ENCODE results near the gene CYTH1.
"Not testable (repeated sequence)": the region's sequence is repeated elsewhere in the genome, so short reads cannot be mapped to it uniquely, and the experiment has no call there.

Gene CYTH1

DNA sequence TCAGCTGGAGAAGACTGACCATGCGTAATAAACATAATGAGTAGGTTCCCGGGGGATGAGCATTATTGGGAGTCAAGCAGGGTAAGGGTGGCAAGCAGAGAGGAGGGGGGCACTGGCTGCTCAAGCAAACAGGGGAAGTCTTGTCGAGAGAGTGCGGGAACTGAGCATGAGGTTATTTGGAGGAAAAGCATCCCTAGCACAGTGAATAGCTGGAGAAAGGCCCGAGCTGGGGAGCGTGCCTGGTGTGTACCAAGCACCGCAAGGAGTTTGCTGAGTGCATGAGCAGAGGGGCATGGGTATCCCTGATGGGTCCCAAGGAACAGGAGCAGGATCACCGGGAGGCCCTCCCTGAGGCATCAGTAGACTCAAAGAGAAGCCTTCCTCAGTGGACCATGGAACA lies 17.2 kb downstream of the CYTH1 start:
- Mint-ChIP-seq H3K27me3 (no peaks in the 10 kb centered on the region), H3K27ac (peak overlapping the region; percentile 29 to 87), H3K9me3 (no peaks in the 10 kb centered on the region), H3K4me3 (peak overlapping the region; percentile 51 to 64), H3K4me1 (peaks cover 56% of the 10 kb centered on the region)
- no peak for ATAC-seq
- no peak for DNase-seq

DNA sequence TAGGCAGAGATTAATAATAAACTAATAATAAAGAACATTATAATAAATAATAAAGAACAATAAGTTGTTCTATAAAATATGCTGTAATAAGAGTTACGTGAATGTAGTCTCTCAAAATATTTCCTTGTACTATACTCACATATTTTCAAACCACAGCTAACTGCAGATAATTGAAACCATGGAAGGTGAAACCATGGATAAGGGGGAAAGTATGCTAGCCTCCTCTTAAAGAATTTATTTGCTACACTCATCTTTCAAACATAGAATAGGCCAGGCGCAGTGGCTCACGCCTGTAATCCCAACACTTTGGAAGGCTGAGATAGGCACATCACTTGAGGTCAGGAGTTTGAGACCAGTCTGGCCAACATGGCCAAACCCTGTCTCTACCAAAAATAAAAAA lies 18.5 kb downstream of the CYTH1 start:
- Mint-ChIP-seq H3K27ac (peak overlapping the region in 1 of 2 donors; percentile 28), H3K4me3 (no peak overlapping the region), H3K9me3 (no peaks in the 10 kb centered on the region), H3K4me1 (peaks cover 69% of the 10 kb centered on the region), H3K27me3 (no peaks in the 10 kb centered on the region)
- no peak for ATAC-seq
- no peak for DNase-seq

- H3K4me3 Mint-ChIP-seq: peak overlapping the region in 1 of 2 donors; percentile 58
- H3K4me1 Mint-ChIP-seq: peaks cover 86% of the 10 kb centered on the region
- DNase-seq: no peak
- H3K27ac Mint-ChIP-seq: peak overlapping the region in 1 of 2 donors; percentile 87
- H3K27me3 Mint-ChIP-seq: no peaks in the 10 kb centered on the region
- no peaks in the 10 kb centered on the region for H3K9me3 Mint-ChIP-seq
- no peak for ATAC-seq
These were observed 20.2 kb downstream of the CYTH1 start for GRCh38 chr17:78761789-78762406.

DNA sequence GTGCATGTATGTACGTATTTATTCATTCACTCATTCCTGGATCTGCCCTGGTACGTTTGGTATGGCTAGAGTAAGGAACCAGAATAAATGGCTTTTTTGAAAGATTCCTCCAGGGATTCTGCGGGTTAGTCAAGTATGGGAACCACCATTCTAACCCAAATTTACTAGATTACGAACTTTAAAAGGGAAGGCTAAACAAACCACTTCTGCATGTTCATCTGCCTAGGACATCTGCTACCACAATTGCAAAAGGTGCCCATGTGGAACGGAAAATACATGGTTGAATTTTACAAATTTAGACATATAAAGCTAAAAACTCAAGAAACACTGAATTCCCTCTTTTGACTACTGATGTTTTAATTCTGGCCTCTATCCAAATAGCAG lies 22.1 kb downstream of the CYTH1 start:
- Mint-ChIP-seq H3K9me3 (no peaks in the 10 kb centered on the region), H3K4me1 (peaks cover 92% of the 10 kb centered on the region), H3K4me3 (peak overlapping the region; percentile 79 to 80), H3K27me3 (no peaks in the 10 kb centered on the region), H3K27ac (peak overlapping the region; percentile 48 to 98)
- ATAC-seq (no peak), DNase-seq (no peak)

DNA sequence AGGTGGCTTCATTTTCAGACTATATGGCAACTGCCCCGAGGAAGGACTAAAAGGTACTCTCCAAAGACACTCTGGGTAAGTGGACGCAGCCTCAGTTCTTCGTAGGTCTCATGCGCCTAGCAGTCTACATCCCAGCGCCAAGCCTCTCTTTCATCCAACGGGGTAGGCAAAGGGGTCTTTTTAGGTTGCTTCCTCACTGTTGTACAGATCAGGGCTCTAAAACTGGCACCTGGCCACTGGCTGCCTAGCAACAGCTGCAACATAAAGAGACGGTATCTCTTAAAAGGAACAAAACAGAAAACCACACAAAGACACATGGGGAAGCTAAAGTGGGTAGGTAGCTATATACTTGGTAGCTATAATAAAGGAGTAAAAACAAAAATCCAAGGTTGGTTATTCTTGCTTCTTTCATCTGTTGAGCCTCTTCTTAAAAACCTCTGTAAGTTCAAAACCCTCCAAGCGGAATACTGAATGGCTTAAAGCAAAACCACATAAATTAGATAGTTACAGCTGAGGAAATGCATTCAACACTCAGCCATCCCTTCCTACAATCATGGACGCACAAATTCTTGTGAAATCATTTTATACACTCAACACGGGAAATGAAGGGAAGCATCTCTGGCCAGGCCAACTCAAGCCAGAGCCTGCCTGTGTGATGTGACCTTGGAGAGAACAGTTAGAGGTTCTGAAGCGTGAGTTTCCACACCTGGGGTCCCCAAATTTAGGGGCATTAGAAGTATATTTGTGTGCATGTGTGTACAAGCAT lies 22.7 kb downstream of the CYTH1 start:
- DNase-seq (peak in 1 of 2 donors; percentile 74), ATAC-seq (peak; percentile 91)
- Mint-ChIP-seq H3K27me3 (no peaks in the 10 kb centered on the region), H3K9me3 (no peaks in the 10 kb centered on the region), H3K27ac (peak overlapping the region; percentile 93 to 98), H3K4me1 (peaks cover 88% of the 10 kb centered on the region), H3K4me3 (peak overlapping the region; percentile 79 to 80)

- Mint-ChIP-seq H3K4me1 (peaks cover 90% of the 10 kb centered on the region), H3K4me3 (peak overlapping the region; percentile 52 to 67), H3K27ac (peak overlapping the region; percentile 85 to 93), H3K9me3 (no peaks in the 10 kb centered on the region), H3K27me3 (no peaks in the 10 kb centered on the region)
- ATAC-seq (peak; percentile 77), DNase-seq (peak in 1 of 2 donors; percentile 57)
These were observed 28.5 kb downstream of the CYTH1 start for GRCh38 chr17:78753316-78754250.

DNA sequence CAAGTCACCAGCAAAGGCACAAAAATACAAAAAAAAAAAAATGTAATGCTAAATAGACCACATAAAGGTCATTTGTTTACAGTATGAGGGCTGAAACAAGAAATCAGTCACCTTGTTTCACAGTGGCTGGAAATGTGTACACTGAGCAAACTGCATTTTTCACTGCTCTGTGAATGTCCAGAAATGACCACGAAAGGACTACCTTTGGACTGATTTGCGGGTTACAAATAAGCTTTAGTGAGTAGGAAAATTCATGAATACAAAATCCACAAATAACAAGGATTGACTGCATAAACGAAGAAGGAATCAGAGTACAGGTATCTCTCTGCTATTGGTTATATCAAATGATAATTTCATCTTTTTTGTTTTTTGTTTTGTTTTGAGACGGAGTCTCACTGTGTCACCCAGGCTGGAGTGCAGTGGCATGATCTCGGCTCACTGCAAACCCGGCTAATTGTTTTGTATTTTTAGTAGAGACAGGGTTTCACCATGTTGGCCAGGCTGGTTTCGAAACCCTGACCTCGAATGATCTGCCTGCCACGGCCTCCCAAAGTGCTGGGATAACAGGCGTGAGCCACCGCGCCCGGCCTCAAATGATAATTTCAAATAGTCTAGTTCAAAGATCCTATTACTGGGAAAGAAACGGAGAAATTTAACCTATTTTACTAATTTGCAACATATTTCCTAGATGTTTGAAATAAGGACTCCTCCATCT lies 30.5 kb downstream of the CYTH1 start:
- H3K27me3 Mint-ChIP-seq: no peaks in the 10 kb centered on the region
- peak overlapping the region in 1 of 2 donors; percentile 62 for H3K27ac Mint-ChIP-seq
- H3K4me1 Mint-ChIP-seq: peaks cover 90% of the 10 kb centered on the region
- H3K4me3 Mint-ChIP-seq: peak overlapping the region; percentile 47 to 67
- DNase-seq (no peak), ATAC-seq (no peak)
- no peaks in the 10 kb centered on the region for H3K9me3 Mint-ChIP-seq

DNA sequence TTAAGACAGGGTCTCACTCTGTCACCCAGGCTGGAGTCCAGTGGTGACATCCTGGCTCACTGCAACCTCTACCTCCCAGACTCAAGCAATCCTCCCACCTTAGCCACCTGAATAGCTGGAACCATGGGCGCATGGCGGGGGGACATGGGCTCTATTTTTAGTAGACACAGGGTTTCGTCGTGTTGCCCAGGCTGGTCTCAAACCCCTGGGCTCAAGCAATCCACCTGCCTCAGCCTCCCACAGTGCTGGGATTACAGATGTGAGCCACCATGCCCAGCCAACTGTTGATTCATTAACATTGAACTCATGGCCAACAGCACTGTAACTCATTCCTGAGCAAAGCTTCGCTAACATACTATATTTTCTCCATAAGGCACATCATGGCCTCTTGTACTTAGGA lies 31.1 kb downstream of the CYTH1 start:
- not testable (repeated sequence) for H3K27me3 Mint-ChIP-seq, DNase-seq, ATAC-seq, H3K9me3 Mint-ChIP-seq
- Mint-ChIP-seq H3K27ac (peak overlapping the region in 1 of 2 donors; percentile 7), H3K4me3 (peak overlapping the region; percentile 34 to 67), H3K4me1 (peaks cover 92% of the 10 kb centered on the region)

GRCh38 chr17:78748730-78749317 lies 33.2 kb downstream of the CYTH1 start:
- H3K4me1 Mint-ChIP-seq: peaks cover 99% of the 10 kb centered on the region
- peak overlapping the region; percentile 73 to 75 for H3K4me3 Mint-ChIP-seq
- peak; percentile 61 to 81 for DNase-seq

GRCh38 chr17:78748048-78748729 lies 33.9 kb downstream of the CYTH1 start:
- H3K9me3 Mint-ChIP-seq: no peaks in the 10 kb centered on the region
- DNase-seq (peak; percentile 39 to 66), ATAC-seq (peak; percentile 73)
- peak overlapping the region; percentile 73 to 75 for H3K4me3 Mint-ChIP-seq
- H3K4me1 Mint-ChIP-seq: peaks cover 100% of the 10 kb centered on the region
- peak overlapping the region; percentile 86 to 97 for H3K27ac Mint-ChIP-seq
- no peaks in the 10 kb centered on the region for H3K27me3 Mint-ChIP-seq

More at GRCh38 chr17:78748730-78749317, 33.2 kb downstream of the CYTH1 start:
- H3K27me3 Mint-ChIP-seq: no peaks in the 10 kb centered on the region
- peak; percentile 92 for ATAC-seq
- peak overlapping the region; percentile 86 to 97 for H3K27ac Mint-ChIP-seq
- H3K9me3 Mint-ChIP-seq: no peaks in the 10 kb centered on the region

DNA sequence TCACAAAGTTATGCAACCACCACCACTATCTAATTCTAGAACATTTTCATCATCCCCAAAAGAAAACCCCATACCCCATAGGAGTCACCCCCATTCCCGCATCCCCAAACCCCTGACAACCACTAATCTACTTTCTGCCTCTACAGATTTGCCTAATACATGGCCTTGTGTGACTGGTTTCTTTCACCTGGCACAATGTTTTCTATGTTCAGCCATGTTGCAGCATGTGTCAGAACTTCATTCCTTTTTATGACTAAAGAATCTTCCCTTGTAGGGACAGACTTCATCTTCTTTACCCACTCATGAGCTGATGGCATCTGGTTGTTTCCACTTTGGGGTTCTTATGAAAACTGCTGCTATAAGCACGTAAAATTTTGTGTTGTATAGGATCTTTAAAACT lies 34.6 kb downstream of the CYTH1 start:
- Mint-ChIP-seq H3K4me1 (peaks cover 100% of the 10 kb centered on the region), H3K27ac (peak overlapping the region in 1 of 2 donors; percentile 97), H3K4me3 (peak overlapping the region; percentile 32 to 60), H3K27me3 (no peaks in the 10 kb centered on the region), H3K9me3 (no peaks in the 10 kb centered on the region)
- ATAC-seq (no peak), DNase-seq (no peak)

- Mint-ChIP-seq H3K9me3 (no peaks in the 10 kb centered on the region), H3K4me3 (peak overlapping the region; percentile 32 to 60), H3K4me1 (peaks cover 100% of the 10 kb centered on the region), H3K27ac (peak overlapping the region; percentile 5 to 97), H3K27me3 (no peaks in the 10 kb centered on the region)
- ATAC-seq (no peak), DNase-seq (no peak)
These were observed 35.2 kb downstream of the CYTH1 start for GRCh38 chr17:78746949-78747269.

DNA sequence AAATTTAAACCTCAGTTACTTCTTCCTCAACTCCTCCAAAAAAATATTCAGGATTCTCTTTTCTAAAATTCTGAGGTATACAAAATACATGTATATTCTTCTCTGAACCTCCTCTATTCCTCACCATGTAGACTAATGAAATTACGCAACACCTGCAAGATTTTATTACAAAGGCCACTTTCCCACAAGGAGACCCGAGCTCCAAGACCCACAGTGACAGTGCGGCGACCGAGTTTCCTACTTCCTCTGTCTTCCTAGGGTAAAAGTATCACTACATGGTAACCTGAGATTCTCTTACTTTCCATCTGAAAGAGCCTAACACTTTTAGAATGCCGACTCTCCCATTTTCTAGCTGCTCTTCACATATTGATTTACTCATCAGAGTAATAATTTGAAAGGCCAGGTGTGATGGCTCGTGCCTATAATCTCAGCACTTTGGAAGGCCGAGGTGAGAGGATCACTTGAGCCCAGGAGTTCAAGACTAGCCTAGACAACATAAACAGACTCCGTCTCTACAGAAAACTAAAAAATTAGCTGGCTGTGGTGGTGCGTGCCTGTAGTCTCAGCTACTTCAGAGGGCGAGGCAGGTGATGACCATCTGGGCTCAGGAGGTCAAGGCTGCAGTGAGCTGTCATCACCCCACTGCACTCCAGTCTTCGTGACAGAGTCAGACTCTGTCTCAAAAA lies 35.7 kb downstream of the CYTH1 start:
- Mint-ChIP-seq H3K27ac (peak overlapping the region; percentile 50 to 90), H3K4me1 (peaks cover 100% of the 10 kb centered on the region), H3K27me3 (no peaks in the 10 kb centered on the region), H3K4me3 (peak overlapping the region; percentile 27 to 46), H3K9me3 (no peaks in the 10 kb centered on the region)
- ATAC-seq (no peak), DNase-seq (no peak)

All from stimulated activated naive CD8-positive, alpha-beta T cell treated with anti-CD3 and anti-CD28 coated beads, Interleukin-15, amount 100 ng/mL, for 72 hours (primary cell).